T-helper 2 cell treated with Interferon-gamma antibody and Interleukin-4, amounts not matched to agents 100 ng/mL and 5 ng/mL, for 36 hours (primary cell): Measurements from ENCODE around the gene S100A7A. TPM values are rescaled to one million over a fixed set of nuclear protein-coding genes. Genes with fewer than 3 reads are reported as not detected.
"Not testable (repeated sequence)": the region's sequence is repeated elsewhere in the genome, so short reads cannot be mapped to it uniquely, and the experiment has no call there.

ENCODE experiments used
- intact Hi-C: fragments of 100-400 bp; cut with micrococcal nuclease; formaldehyde crosslinking; loops from one replicate; pipeline ENCODE4 v1.15.1; 2023
- total RNA-seq: library from RNA; stranded (reverse); gene quantifications from 2 replicates; pipeline ENCODE4 v1.2.3, GENCODE V29; 2022

Gene S100A7A
- total RNA-seq, 1 donor from 2014 or later, result not detected

DNA sequence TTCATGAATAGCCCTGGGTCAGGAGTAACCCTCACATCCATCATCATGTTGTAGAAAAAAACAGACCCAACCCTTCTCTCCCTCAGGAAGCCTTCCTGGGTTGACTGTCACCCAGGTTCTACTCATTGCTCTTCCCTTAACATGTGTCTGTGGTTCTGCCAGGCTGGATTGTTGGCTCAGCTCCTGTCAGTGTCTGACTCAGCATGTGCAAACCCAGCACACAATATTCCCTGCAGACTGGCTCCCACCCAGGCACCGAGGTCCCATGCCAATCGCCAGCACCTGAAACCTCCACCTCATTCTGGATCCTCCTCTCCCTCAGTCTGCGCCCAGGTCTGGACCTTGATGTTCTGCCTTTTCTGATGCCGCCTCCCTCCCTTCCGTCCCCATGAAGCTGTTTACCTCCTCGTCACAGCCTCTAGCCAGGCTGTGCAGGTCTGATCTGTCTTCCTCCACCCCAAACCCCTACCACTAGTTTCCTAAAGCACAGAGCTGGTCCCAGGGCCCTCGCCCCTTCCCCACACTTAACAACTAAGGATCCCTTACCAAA is 21.1 kb upstream of the S100A7A start:
- intact Hi-C loops, result no loop called here

DNA sequence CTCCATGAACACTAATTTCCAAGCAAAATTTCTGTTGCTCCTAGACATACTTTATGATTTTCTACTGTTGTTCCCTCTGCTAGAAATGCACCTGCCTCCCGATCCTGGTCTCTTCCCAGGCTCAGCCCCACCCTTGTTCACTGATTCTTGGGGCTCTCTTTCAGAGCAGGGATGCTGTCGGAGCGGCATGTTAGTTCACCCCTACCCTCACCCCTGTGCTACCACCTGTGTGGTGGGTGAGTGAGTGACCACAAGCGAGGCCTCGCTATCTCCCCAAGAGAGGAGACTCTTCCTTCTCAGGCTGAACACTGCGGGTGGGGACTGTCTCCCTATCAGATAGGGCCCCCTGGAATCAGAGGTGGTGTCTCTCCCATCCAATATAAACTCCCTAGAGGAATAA is 20.5 kb upstream of the S100A7A start:
- intact Hi-C loops, result no loop called here

DNA sequence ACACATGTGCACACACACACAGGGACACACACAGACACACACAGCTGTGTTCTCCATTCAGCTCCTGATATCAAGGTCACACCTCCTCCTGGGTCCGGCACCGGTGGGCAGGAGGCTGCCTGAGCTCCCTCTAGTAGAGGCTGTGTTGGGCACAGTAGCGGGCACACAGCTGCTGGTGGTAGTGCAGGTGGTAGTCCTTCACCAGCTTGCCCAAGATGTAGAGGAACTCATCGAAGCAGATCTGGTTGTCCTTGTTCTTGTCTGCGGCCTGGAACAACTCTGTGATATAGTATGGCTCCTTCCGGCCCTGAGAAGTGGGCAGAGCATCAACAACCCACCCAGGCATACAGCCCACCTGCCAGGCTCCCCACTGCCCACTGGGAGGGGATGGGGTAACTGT is 19.9 kb upstream of the S100A7A start:
- intact Hi-C loops, result no loop called here

DNA sequence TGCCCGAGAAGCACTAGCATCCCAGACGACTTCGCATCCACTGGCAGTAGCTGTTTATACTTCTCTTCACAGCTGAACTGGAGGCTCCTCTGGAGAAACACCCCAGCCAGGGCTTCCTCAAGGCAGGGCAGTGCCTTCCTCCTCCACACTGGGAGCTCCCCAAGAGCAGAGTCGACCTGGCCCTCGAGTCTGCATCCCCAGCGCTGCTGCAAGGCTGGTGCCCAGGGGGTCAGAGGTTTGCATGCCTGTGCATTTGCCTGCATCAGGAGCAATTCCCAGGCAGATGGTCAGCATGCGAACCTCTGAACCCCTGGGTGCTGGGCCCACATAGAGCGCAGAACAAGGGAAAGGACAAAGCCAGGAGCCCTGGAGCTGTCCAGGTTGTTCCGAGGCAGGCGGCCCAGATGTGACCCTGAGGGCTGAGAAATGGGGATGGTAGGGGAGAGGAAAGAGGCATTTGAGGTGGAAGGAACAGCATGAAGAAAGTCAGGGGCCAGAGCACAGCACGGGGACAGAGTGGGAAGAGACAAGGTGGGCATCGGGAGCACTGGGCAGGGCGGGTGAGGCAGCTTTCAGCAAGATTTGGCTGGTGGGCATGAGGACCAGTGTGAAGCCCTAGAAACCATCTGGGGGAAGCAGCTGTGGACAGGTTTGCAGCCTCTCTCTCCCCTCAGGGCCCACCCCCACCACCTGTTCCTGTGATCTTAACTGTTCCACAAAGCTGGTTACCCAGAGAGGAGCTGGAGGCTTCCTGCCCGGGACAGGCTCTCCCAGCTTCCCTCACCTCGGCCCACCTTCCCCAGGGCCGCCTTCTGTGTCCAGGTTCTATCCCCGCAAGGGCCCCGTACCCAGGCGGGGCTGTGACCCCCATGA is 19.0 kb upstream of the S100A7A start:
- intact Hi-C loops, result no loop called here

- intact Hi-C loops, result no loop called here
Measured at GRCh38 chr1:153397924-153398651, 18.2 kb upstream of the S100A7A start.

- intact Hi-C loops, result no loop called here
Measured at GRCh38 chr1:153399401-153400055, 16.8 kb upstream of the S100A7A start.

DNA sequence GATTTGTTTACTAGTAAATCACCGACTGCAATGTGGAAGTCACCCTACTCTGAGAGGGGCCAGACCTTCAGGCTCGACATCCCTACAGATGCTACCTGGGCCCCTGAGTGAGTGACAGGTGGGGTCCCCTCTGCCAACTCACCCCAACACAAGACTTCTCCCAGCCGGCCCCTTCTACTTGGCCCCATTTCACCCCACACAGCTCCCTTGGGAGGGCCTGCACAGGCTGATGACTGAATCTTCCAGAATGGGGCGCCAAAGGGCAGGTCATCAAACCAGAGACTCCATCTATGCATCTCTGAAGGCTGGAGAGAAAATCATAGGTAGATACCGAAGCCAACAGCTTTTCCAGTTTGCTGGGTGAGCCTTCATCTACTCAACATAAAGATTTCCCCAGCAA is 16.1 kb upstream of the S100A7A start:
- intact Hi-C loops, result no loop called here

- intact Hi-C loops, result no loop called here
Measured at GRCh38 chr1:153401461-153401860, 14.9 kb upstream of the S100A7A start.

- intact Hi-C loops, result no loop called here
Measured at GRCh38 chr1:153402226-153402625, 14.1 kb upstream of the S100A7A start.

DNA sequence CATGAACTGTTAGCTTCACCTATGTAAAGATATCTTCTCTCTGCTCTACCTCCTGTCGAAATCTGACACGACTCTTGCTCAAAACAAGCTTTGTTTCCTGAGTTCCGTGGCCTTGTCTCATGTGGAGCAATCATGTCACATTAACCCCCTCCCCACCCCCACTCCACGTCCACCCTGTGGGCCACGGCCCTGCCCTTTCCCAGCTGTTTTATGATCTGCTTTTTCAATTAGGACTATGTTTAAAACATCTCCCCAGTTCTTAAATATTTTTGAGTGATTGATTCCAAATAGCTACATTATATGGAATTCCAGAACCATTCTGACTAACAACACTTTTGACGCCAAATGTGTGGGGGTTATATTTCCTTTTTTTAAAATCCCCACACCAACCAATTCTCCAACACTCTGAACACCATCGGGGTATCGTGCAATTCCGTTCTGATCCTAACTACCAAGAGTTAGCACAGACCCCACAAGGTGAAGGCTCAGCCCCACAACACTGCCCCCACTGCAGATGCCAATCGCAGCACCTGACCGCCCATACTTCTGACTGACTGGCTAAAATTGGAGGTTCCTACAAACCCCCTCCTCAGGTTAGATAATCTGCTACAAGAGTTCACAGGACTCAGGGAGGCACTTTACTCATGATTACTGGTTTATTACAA is 12.8 kb upstream of the S100A7A start:
- intact Hi-C loops, result loop anchor here (1.0 kb wide), 1 partner anchor 51 kb away; no protein-coding TSS in a partner anchor

- intact Hi-C loops, result loop anchor here (1.0 kb wide), 1 partner anchor 52 kb away; no protein-coding TSS in a partner anchor
Measured at GRCh38 chr1:153404086-153404635, 12.2 kb upstream of the S100A7A start.

DNA sequence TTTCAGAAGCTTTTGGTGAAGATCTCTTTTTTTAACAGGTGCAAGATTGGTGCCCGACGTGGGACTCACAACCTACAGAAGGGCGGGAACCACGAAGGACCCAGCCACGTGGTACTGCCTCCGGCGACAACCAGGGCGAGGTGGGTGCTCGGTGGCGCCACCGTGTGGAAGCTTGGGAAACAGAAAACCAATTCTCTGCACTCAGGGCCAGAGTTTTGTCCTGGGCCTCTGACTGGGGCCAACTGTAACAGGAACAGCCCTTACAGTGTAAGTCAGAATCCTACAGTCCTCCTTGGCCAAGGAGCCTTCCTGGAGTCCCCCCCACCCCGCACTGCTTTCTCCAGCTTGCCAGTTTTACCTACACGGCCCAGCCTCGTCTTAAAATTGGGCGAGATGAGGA is 11.6 kb upstream of the S100A7A start:
- intact Hi-C loops, result loop anchor here (1.0 kb wide), 1 partner anchor 52 kb away; no protein-coding TSS in a partner anchor

- intact Hi-C loops, result not testable (repeated sequence)
Measured at GRCh38 chr1:153405825-153406599, 10.3 kb upstream of the S100A7A start.

- intact Hi-C loops, result not testable (repeated sequence)
Measured at GRCh38 chr1:153407274-153407673, 9.0 kb upstream of the S100A7A start.

DNA sequence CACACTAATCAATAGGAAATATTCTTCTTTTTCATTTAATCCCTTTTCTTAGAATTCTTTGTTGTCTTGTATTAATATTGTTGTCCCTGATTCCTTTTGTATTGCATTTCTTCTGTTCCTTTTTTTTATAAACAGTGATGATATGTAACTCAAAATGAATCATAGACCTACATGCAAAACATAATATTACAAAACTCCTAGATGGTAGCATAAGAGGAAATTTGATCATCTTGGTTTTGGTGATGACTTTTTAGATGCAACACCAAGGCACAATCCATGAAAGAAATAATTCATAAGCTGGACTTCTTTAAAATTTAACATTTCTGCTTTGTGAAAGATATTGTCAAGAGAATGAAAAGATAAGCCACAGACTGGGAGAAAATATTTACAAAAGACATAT is 2.4 kb upstream of the S100A7A start:
- intact Hi-C loops, result not testable (repeated sequence)

DNA sequence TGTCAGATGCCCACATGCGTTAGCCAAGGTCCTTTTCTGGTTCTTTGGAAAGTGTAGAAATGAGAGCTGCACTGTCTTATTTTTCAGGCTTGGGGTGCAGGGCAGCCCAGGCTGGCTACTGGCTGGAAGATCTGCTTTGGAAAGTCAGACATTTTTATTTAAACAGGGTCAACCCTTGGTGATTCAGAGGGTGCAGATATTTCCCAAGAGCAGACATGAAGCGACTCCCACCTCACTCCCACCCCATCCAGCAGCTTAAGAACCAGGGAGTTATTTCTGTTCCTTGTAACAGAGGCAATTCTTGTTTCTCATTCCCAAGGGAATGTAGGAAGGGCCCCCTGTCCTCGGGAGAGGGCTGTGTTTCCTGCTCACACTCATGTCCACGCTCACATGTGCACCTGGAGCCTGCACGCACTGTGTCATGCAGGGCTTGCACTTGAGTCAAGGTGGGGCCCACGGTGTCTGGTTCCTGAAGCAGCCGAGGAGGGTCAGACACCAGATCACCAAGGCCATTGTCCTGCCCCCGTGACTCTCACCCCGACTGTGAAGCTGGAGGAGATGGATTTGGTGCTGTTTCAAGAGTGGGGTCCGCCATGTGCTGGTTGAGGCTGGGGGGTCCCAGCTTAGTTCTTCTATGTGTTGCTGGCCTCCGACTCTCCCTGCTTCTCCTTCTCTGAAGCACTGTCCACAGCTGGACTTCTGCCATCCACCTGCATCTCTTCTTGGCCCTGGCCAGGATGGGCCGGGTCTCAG is 992 bp downstream of the S100A7A start:
- intact Hi-C loops, result no loop called here

- intact Hi-C loops, result not testable (repeated sequence)
Measured at GRCh38 chr1:153418758-153419435, 2.6 kb downstream of the S100A7A start.

DNA sequence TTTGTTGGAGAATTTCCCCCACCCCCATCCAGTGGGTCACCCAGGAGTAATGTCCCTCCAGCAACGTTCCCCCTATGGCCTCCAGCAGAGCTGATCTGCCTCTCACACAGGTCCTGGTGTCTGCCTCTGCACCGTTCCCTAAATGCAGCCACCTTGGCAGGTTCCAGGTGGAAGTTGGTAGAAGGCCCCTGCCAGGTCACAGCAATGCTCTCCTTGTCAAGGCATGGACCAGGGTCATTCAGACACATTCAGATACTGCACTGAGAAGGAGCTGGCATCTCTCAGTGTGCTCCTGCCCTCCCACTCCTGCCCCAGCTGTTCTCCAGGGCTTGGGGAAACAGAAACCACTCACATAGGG is 3.1 kb downstream of the S100A7A start:
- intact Hi-C loops, result not testable (repeated sequence)

DNA sequence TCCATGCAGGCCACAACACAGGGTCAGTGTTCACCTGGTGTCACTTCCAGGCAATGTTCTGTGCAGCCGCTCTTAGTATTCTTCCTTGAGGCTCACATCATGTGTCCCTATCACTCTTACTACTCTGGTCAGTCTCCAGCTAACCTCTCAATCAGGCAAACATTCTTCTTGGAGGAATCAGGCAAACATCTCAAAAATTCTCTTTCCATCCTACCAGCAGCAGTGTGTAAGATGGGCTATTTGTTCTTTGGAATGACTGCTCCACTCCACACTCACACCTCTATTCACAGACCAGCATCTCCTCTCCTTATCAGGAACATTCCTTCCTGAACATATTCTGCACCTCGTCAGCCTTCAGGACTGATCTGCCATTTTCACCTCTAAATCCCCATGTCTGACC is 4.0 kb downstream of the S100A7A start:
- intact Hi-C loops, result no loop called here
